Measurements from ENCODE around the gene DDX41.
A peak's percentile ranks its signal among the peaks of the same experiment; 100 is the strongest.

Gene DDX41

DNA sequence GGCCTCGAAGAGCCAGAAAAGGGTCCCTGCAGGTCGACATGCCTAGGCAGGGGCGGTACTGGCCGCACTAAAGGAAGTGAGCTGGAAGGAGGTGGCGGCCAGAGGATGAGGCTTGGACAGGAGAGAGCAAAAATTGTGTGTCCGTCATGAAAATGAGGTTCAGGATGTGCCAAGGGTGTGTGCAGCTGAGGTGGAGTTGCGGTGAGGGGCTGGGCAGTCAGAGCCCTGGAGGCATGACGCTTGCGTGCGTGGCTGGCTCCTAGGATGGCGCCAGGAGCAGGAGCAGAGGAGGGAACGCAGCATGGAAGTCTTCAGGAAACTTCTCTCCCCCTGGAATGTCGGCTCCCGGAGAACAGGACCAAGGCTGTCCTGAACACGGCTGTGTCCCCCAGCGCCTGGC is 13.9 kb downstream of the DDX41 start:
- no peak for DNase-seq (ENCODE audit: low read depth in 1 of 2, low spot score in 1 of 2)
- no peak for TF ChIP-seq CTCF (IDR thresholded peaks at IDR 0.05; ENCODE audit: insufficient read depth, low read length)
- TF ChIP-seq GABPA (IDR thresholded peaks at IDR 0.05; ENCODE audit: low read depth): no peak
- peak; percentile 25 for TF ChIP-seq POLR2AphosphoS5 (IDR thresholded peaks at IDR 0.05; ENCODE audit: low read depth)
- TF ChIP-seq SPI1 (IDR thresholded peaks at IDR 0.05; ENCODE audit: borderline replicate concordance, low read depth): no peak
- Histone ChIP-seq H3K27ac (replicated peaks) (no peak overlapping the region), H3K27me3 (ENCODE audit: insufficient read depth, poor library complexity, severe bottlenecking) (no peaks in the 10 kb centered on the region), H3K4me3 (replicated peaks; ENCODE audit: insufficient read depth, low read length) (no peak overlapping the region)

DNA sequence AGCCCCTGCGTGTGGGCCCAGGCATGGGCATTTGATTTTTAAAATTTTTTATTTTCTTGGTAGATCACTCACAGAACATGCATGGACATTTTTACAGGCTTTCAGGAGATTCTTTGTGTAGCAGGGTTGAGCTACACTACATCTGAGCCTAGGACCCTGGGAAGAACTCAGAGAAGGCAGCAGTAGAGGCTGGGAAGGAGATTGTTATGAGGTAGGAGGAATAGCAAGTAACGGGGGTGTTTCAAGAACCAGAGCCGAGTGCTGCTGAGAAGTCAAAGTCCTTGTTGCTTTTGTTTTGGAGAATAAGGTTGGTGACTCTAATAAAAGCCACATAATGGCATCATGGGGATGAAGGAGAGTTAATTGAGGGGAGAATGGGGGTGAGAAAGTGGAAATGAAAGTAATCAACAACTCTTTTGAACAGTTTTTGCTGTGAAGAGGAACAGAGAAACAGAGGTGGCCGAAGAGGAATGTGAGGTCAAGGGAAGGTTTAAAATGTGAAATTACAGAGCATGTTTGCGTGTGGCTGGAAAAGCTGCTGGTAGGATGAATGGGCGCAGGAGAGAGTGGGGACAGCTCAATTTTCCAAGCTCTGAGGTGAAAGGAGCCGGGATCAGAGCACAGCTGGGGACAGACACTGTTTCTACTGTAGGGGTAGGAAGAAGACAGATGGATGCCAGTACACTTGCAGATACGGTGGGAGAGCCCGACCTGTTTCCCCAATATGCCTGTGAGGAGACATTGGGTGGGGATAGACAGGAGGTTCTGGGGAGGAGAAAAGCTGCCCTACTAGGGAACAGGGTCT is 14.7 kb downstream of the DDX41 start:
- TF ChIP-seq POLR2AphosphoS5 (IDR thresholded peaks at IDR 0.05; ENCODE audit: low read depth): 0 out of 2 replicates have a peak, but pooled peaks have one; percentile 14
- TF ChIP-seq REST (IDR thresholded peaks at IDR 0.05; ENCODE audit: insufficient replicate concordance, low read depth): no peak
- Histone ChIP-seq H3K27ac (replicated peaks) (peak overlapping the region; percentile 10; the same call in 1 of the 2 replicates), H3K27me3 (ENCODE audit: insufficient read depth, poor library complexity, severe bottlenecking) (no peaks in the 10 kb centered on the region), H3K4me3 (replicated peaks; ENCODE audit: insufficient read depth, low read length) (no peak overlapping the region)
- no peak for DNase-seq (ENCODE audit: low read depth in 1 of 2, low spot score in 1 of 2)

DNA sequence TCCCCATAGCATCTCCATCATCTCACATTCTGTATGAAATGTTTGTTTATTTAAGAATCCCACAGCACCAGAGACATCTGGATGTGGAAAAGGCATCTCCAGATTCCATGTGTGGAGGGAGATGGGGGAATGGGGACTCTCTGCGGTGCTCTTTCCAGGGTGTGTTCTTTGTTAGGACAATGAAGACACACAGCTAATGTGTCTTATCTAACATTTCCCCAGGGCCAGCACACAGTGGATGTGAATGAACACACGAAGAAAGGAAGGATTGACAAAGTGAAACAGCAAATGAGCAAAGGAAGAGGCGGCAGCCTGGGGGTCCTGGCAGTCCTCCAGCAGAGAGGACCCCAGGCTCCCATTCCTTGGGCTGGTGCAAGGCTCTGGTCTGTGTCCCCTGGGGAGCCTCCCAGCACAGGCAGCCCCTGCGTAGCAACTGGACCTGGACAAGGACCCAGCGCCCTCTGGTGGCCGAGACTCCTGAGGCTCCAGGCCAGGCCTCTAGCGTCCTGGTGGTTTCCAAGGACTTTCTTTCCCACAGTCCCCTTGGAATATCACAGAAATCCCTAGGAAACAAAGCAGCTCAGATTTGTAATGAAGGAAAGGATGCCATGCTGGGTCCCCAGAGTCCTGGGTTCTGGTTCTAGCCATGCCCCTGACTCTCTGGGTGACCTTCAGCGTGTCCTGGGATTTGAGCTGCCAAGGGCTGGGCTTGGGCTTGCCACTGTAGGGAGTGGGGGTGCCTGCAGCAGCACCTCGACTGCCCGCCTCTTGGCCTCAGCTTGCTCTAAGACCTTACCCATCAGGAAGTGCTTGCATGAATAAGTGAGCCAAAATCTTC is 15.9 kb downstream of the DDX41 start:
- H3K27ac ChIP-seq (replicated peaks): no peak overlapping the region
- no peak for TF ChIP-seq GABPA (IDR thresholded peaks at IDR 0.05; ENCODE audit: low read depth)
- TF ChIP-seq REST (IDR thresholded peaks at IDR 0.05; ENCODE audit: insufficient replicate concordance, low read depth): no peak
- TF ChIP-seq CTCF (IDR thresholded peaks at IDR 0.05; ENCODE audit: insufficient read depth, low read length): peak; percentile 85
- peak; percentile 73 for TF ChIP-seq POLR2AphosphoS5 (IDR thresholded peaks at IDR 0.05; ENCODE audit: low read depth)
- peak in 1 of 2 experiments; percentile 89 for DNase-seq (ENCODE audit: low read depth in 1 of 2, low spot score in 1 of 2)
- H3K4me3 ChIP-seq (replicated peaks; ENCODE audit: insufficient read depth, low read length): no peak overlapping the region
- no peaks in the 10 kb centered on the region for H3K27me3 ChIP-seq (ENCODE audit: insufficient read depth, poor library complexity, severe bottlenecking)

DNA sequence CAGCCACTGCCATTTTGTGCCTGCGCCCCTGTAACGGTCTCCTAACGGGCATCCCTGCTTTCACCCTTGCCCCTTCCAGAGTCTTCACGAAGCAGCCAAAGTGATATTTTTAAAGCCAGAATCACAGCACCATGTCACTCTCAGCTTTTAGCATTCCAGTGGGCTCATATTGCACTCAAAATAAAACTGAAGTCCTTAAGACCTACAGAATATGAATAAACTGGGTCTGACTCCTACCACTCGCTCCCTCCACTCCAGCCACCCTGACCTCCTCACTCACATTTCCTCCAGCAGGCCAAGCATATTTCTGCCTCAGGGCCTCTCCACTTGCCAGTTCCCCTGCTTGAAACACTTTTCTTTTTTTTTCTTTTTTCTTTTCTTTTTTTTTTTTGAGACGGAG is 16.9 kb downstream of the DDX41 start:
- Histone ChIP-seq H3K27me3 (ENCODE audit: insufficient read depth, poor library complexity, severe bottlenecking) (no peaks in the 10 kb centered on the region), H3K27ac (replicated peaks) (no peak overlapping the region), H3K4me3 (replicated peaks; ENCODE audit: insufficient read depth, low read length) (no peak overlapping the region)
- TF ChIP-seq SPI1 (IDR thresholded peaks at IDR 0.05; ENCODE audit: borderline replicate concordance, low read depth): no peak
- TF ChIP-seq REST (IDR thresholded peaks at IDR 0.05; ENCODE audit: insufficient replicate concordance, low read depth): no peak
- no peak for TF ChIP-seq CTCF (IDR thresholded peaks at IDR 0.05; ENCODE audit: insufficient read depth, low read length)
- TF ChIP-seq POLR2AphosphoS5 (IDR thresholded peaks at IDR 0.05; ENCODE audit: low read depth): no peak
- no peak for TF ChIP-seq GABPA (IDR thresholded peaks at IDR 0.05; ENCODE audit: low read depth)
- DNase-seq (ENCODE audit: low read depth in 1 of 2, low spot score in 1 of 2): no peak
